ENCODE measurements around the gene ME1.

GRCh38 chr6:83432636-83433035 is 1.8 kb upstream of the ME1 start:
- no peak for TF ChIP-seq SIN3A (IDR thresholded peaks at IDR 0.05; ENCODE audit: borderline replicate concordance in 2 of 2, control insufficient read depth in 1 of 2, low read depth in 2 of 2, low read length in 2 of 2)
- TF ChIP-seq ZC3H4 (CRISPR knock-in tag; IDR thresholded peaks at IDR 0.05; ENCODE audit: borderline replicate concordance): no peak
- no peak for TF ChIP-seq U2AF1 (optimal IDR thresholded peaks at IDR 0.05; ENCODE audit: low read depth, low read length)
- TF ChIP-seq ZFP30 (CRISPR knock-in tag; IDR thresholded peaks at IDR 0.05; ENCODE audit: borderline replicate concordance): no peak
- no peak for TF ChIP-seq YY1 (IDR thresholded peaks at IDR 0.05; ENCODE audit: borderline replicate concordance in 1 of 3, control insufficient read depth in 1 of 3, extremely low read depth in 1 of 3, insufficient read depth in 3 of 3, insufficient read length in 1 of 3, insufficient replicate concordance in 2 of 3, low read depth in 1 of 3, low read length in 2 of 3)
- no peak for TF ChIP-seq CTCF (IDR thresholded peaks at IDR 0.05 in 2 of 3, conservative IDR thresholded peaks at IDR 0.05 in 1 of 3; ENCODE audit: insufficient read depth in 2 of 3, low read depth in 1 of 3, low read length in 3 of 3)
- TF ChIP-seq SIX5 (IDR thresholded peaks at IDR 0.05; ENCODE audit: borderline replicate concordance in 1 of 2, insufficient read depth in 1 of 2, low read depth in 1 of 2, low read length in 2 of 2): no peak
- no peak for TF ChIP-seq POU5F1 (IDR thresholded peaks at IDR 0.05; ENCODE audit: borderline replicate concordance, low read depth, low read length, partially characterized antibody)
- TF ChIP-seq NR2C2 (CRISPR knock-in tag; IDR thresholded peaks at IDR 0.05): no peak
- TF ChIP-seq NR2C2 (tag; IDR thresholded peaks at IDR 0.05): no peak
- no peak for TF ChIP-seq PTBP1 (IDR thresholded peaks at IDR 0.05; ENCODE audit: low read depth, low read length)
- TF ChIP-seq EZH2 (IDR thresholded peaks at IDR 0.05; ENCODE audit: borderline replicate concordance, low read depth, low read length): no peak
- no peak for TF ChIP-seq HNRNPLL (IDR thresholded peaks at IDR 0.05; ENCODE audit: low read depth, low read length, poor library complexity, severe bottlenecking)
- no peak for TF ChIP-seq MAZ (CRISPR knock-in tag; conservative IDR thresholded peaks at IDR 0.05 in 1 of 2, IDR thresholded peaks at IDR 0.05 in 1 of 2)
- TF ChIP-seq MAFF (IDR thresholded peaks at IDR 0.05; ENCODE audit: low read length): no peak

Data from K562 (cell line).